ENCODE data around the gene RNF112. TPM values are rescaled to one million over a fixed set of nuclear protein-coding genes. Genes with fewer than 3 reads are reported as not detected.
A peak's percentile ranks its signal among the peaks of the same experiment; 100 is the strongest.

Gene RNF112
- total and polyA plus RNA-seq, 2 of the 13 experiments (the other 11 are each of a cell fraction or from before 2014, with no cell fraction given): 0.05 TPM; not detected in 1

- TF ChIP-seq ZNF572 (CRISPR knock-in tag; IDR thresholded peaks at IDR 0.05) (no peak), ZNF280D (CRISPR knock-in tag; IDR thresholded peaks at IDR 0.05) (0 out of 2 replicates have a peak, but pooled peaks have one; percentile 9), MYNN (CRISPR knock-in tag; IDR thresholded peaks at IDR 0.05; ENCODE audit: low read depth) (no peak), NR0B2 (CRISPR knock-in tag; IDR thresholded peaks at IDR 0.05) (0 out of 2 replicates have a peak, but pooled peaks have one; percentile 9), AGO2 (optimal IDR thresholded peaks at IDR 0.05; ENCODE audit: low read depth, low read length) (no peak), ZNF790 (CRISPR knock-in tag; IDR thresholded peaks at IDR 0.05; ENCODE audit: borderline replicate concordance) (no peak), ARID4A (CRISPR knock-in tag; IDR thresholded peaks at IDR 0.05; ENCODE audit: borderline replicate concordance) (peak; percentile 47), CHCHD3 (CRISPR knock-in tag; IDR thresholded peaks at IDR 0.05) (0 out of 2 replicates have a peak, but pooled peaks have one; percentile 45), ZNF768 (CRISPR knock-in tag; IDR thresholded peaks at IDR 0.05) (0 out of 2 replicates have a peak, but pooled peaks have one; percentile 20), PCBP1 (IDR thresholded peaks at IDR 0.05; ENCODE audit: borderline replicate concordance, low read depth, low read length) (0 out of 2 replicates have a peak, but pooled peaks have one; percentile 23), HOXA3 (CRISPR knock-in tag; IDR thresholded peaks at IDR 0.05) (no peak), ZNF841 (CRISPR knock-in tag; IDR thresholded peaks at IDR 0.05; ENCODE audit: borderline replicate concordance) (no peak), PREB (CRISPR knock-in tag; IDR thresholded peaks at IDR 0.05) (no peak), ZNF556 (CRISPR knock-in tag; IDR thresholded peaks at IDR 0.05; ENCODE audit: borderline replicate concordance) (no peak), ZNF256 (CRISPR knock-in tag; conservative IDR thresholded peaks at IDR 0.05) (no peak), ZNF883 (CRISPR knock-in tag; IDR thresholded peaks at IDR 0.05; ENCODE audit: not compliant biosample characterization) (no peak), ZNF776 (CRISPR knock-in tag; IDR thresholded peaks at IDR 0.05) (no peak), ZNF317 (CRISPR knock-in tag; IDR thresholded peaks at IDR 0.05) (peak; percentile 51; the same call in 1 of the 2 replicates), ZNF335 (CRISPR knock-in tag; IDR thresholded peaks at IDR 0.05) (no peak), BHLHE40 (IDR thresholded peaks at IDR 0.05; ENCODE audit: low read length) (no peak)
Observed at GRCh38 chr17:19378416-19379360, 32.3 kb upstream of the RNF112 start, which contains the start of gene MAPK7 (continued).

All from HepG2 (cell line).